OCI-LY3 (cell line): ENCODE data around the gene FANCF.

Experiments
- EZH2phosphoT487 ChIP-seq: fragments of 200-600 bp; shearing (Covaris generic); IDR thresholded peaks from 2 replicates; pipeline ENCODE4 v1.6.1; 2018; ENCODE audit warnings: antibody characterized with exemption, mixed run types, low read depth
- TF ChIP-seq, protein P1 (sequence below): fragments of 200-600, 300-600 bp; sonication (generic); IDR thresholded peaks from 2 replicates; pipeline ENCODE4 v1.5.1; 2014; ENCODE audit warnings: antibody characterized with exemption, low read length, low read depth

DNA sequence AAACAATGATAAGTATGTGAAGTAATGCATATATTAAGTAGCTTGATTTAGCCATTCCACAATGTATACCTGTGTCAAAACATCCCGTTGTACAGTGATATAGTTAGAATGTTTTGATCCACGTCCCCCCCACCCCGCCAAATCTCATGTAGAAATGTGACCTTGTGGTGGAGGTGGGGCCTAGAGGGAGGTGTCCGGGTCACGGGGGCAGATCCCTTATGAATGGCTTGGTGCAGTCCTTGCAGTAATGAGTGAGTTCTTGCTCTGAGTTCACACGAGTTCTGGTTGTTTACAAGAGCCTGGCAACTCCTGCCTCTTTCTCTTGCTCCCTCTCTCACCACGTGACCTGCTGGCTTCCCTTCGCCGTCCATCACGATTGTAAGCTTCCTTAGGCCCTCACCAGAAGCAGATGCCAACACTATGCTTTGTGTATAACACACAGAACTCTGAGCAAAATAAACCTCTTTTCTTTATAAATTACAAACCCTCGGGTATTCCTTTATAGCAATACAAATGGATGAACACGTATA lies 41.6 kb downstream of the FANCF start:
- TF ChIP-seq, protein P1, sequence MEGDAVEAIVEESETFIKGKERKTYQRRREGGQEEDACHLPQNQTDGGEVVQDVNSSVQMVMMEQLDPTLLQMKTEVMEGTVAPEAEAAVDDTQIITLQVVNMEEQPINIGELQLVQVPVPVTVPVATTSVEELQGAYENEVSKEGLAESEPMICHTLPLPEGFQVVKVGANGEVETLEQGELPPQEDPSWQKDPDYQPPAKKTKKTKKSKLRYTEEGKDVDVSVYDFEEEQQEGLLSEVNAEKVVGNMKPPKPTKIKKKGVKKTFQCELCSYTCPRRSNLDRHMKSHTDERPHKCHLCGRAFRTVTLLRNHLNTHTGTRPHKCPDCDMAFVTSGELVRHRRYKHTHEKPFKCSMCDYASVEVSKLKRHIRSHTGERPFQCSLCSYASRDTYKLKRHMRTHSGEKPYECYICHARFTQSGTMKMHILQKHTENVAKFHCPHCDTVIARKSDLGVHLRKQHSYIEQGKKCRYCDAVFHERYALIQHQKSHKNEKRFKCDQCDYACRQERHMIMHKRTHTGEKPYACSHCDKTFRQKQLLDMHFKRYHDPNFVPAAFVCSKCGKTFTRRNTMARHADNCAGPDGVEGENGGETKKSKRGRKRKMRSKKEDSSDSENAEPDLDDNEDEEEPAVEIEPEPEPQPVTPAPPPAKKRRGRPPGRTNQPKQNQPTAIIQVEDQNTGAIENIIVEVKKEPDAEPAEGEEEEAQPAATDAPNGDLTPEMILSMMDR: no peak
- TF ChIP-seq EZH2phosphoT487: no peak
